Measurements from ENCODE around the gene PRDM15.
"Not testable (repeated sequence)": the region's sequence is repeated elsewhere in the genome, so short reads cannot be mapped to it uniquely, and the experiment has no call there.

Gene PRDM15

GRCh38 chr21:41786509-41786987, 92.6 kb downstream of the PRDM15 start:
- H3K36me3 ChIP-seq (replicated peaks; ENCODE audit: insufficient read depth, low read length) = no peaks in the 10 kb centered on the region
- H3K79me2 ChIP-seq (ENCODE audit: low read length) = no peaks in the 10 kb centered on the region
- no peaks in the 10 kb centered on the region for H4K20me1 ChIP-seq (ENCODE audit: insufficient read depth, low read length)
- H2AFZ ChIP-seq (ENCODE audit: low read length) = no peak overlapping the region
- H3K4me1 ChIP-seq (ENCODE audit: low read length) = no peaks in the 10 kb centered on the region
- H3F3A ChIP-seq (ENCODE audit: insufficient read depth, low read length) = no peaks in the 10 kb centered on the region
- no peak overlapping the region for H3K9ac ChIP-seq (ENCODE audit: low read length)
- H3K4me2 ChIP-seq (ENCODE audit: low read depth, low read length) = no peak overlapping the region
- H3K9me3 ChIP-seq (replicated peaks; ENCODE audit: insufficient read depth, low read length) = no peaks in the 10 kb centered on the region
- H3K27me3 ChIP-seq (replicated peaks; ENCODE audit: insufficient read depth, low read length) = peaks cover 25% of the 10 kb centered on the region
- no peak overlapping the region for H3K27ac ChIP-seq (ENCODE audit: low read length)
- TF ChIP-seq EZH2phosphoT487 (IDR thresholded peaks at IDR 0.05; ENCODE audit: low read length) = no peak
- no peak for TF ChIP-seq EZH2 (optimal IDR thresholded peaks at IDR 0.05; ENCODE audit: low read depth, low read length)
- TF ChIP-seq CTCF (IDR thresholded peaks at IDR 0.05; ENCODE audit: low read length) = no peak
- no peak for DNase-seq
- H3K4me3 ChIP-seq (ENCODE audit: low read length) = no peak overlapping the region
- H3K9me2 ChIP-seq (replicated peaks; ENCODE audit: insufficient read depth, low read length) = no peaks in the 10 kb centered on the region

GRCh38 chr21:41785262-41785661, 93.9 kb downstream of the PRDM15 start:
- not testable (repeated sequence) for H3K9ac ChIP-seq (ENCODE audit: low read length); H3K36me3 ChIP-seq (replicated peaks; ENCODE audit: insufficient read depth, low read length); H3K4me3 ChIP-seq (ENCODE audit: low read length); H4K20me1 ChIP-seq (ENCODE audit: insufficient read depth, low read length); H3K9me3 ChIP-seq (replicated peaks; ENCODE audit: insufficient read depth, low read length); H3K4me2 ChIP-seq (ENCODE audit: low read depth, low read length); H3K9me2 ChIP-seq (replicated peaks; ENCODE audit: insufficient read depth, low read length); DNase-seq; H3K27ac ChIP-seq (ENCODE audit: low read length); H2AFZ ChIP-seq (ENCODE audit: low read length); H3K79me2 ChIP-seq (ENCODE audit: low read length); H3K4me1 ChIP-seq (ENCODE audit: low read length); H3F3A ChIP-seq (ENCODE audit: insufficient read depth, low read length)
- H3K27me3 ChIP-seq (replicated peaks; ENCODE audit: insufficient read depth, low read length) = peaks cover 23% of the 10 kb centered on the region; the same call in 1 of the 2 replicates

- no peaks in the 10 kb centered on the region for H3K79me2 ChIP-seq (ENCODE audit: low read length)
- no peak overlapping the region for H3K4me2 ChIP-seq (ENCODE audit: low read depth, low read length)
- peaks cover 24% of the 10 kb centered on the region; the same call in 1 of the 2 replicates for H3K27me3 ChIP-seq (replicated peaks; ENCODE audit: insufficient read depth, low read length)
- H3K4me3 ChIP-seq (ENCODE audit: low read length) = no peak overlapping the region
- DNase-seq = no peak
- H3K27ac ChIP-seq (ENCODE audit: low read length) = no peak overlapping the region
- TF ChIP-seq CTCF (IDR thresholded peaks at IDR 0.05; ENCODE audit: low read length) (no peak), EZH2 (optimal IDR thresholded peaks at IDR 0.05; ENCODE audit: low read depth, low read length) (no peak), EZH2phosphoT487 (IDR thresholded peaks at IDR 0.05; ENCODE audit: low read length) (no peak)
- no peaks in the 10 kb centered on the region for H4K20me1 ChIP-seq (ENCODE audit: insufficient read depth, low read length)
- no peaks in the 10 kb centered on the region for H3K9me3 ChIP-seq (replicated peaks; ENCODE audit: insufficient read depth, low read length)
- no peaks in the 10 kb centered on the region for H3F3A ChIP-seq (ENCODE audit: insufficient read depth, low read length)
- no peak overlapping the region for H2AFZ ChIP-seq (ENCODE audit: low read length)
- no peaks in the 10 kb centered on the region for H3K9me2 ChIP-seq (replicated peaks; ENCODE audit: insufficient read depth, low read length)
- H3K36me3 ChIP-seq (replicated peaks; ENCODE audit: insufficient read depth, low read length) = no peaks in the 10 kb centered on the region
- H3K4me1 ChIP-seq (ENCODE audit: low read length) = no peaks in the 10 kb centered on the region
- no peak overlapping the region for H3K9ac ChIP-seq (ENCODE audit: low read length)
Observed at GRCh38 chr21:41784456-41785102, 94.6 kb downstream of the PRDM15 start.

- Histone ChIP-seq H3F3A (ENCODE audit: insufficient read depth, low read length) (no peaks in the 10 kb centered on the region), H3K27me3 (replicated peaks; ENCODE audit: insufficient read depth, low read length) (peaks cover 23% of the 10 kb centered on the region), H3K36me3 (replicated peaks; ENCODE audit: insufficient read depth, low read length) (no peaks in the 10 kb centered on the region), H3K9ac (ENCODE audit: low read length) (no peak overlapping the region), H3K79me2 (ENCODE audit: low read length) (no peaks in the 10 kb centered on the region), H3K4me2 (ENCODE audit: low read depth, low read length) (no peak overlapping the region), H4K20me1 (ENCODE audit: insufficient read depth, low read length) (no peaks in the 10 kb centered on the region), H3K9me2 (replicated peaks; ENCODE audit: insufficient read depth, low read length) (no peaks in the 10 kb centered on the region), H3K9me3 (replicated peaks; ENCODE audit: insufficient read depth, low read length) (no peaks in the 10 kb centered on the region), H2AFZ (ENCODE audit: low read length) (no peak overlapping the region), H3K27ac (ENCODE audit: low read length) (no peak overlapping the region), H3K4me3 (ENCODE audit: low read length) (no peak overlapping the region), H3K4me1 (ENCODE audit: low read length) (no peaks in the 10 kb centered on the region)
- no peak for TF ChIP-seq CTCF (IDR thresholded peaks at IDR 0.05; ENCODE audit: low read length)
- no peak for TF ChIP-seq EZH2 (optimal IDR thresholded peaks at IDR 0.05; ENCODE audit: low read depth, low read length)
- no peak for TF ChIP-seq EZH2phosphoT487 (IDR thresholded peaks at IDR 0.05; ENCODE audit: low read length)
- no peak for DNase-seq
Observed at GRCh38 chr21:41783476-41784180, 95.5 kb downstream of the PRDM15 start.
